K562 (cell line): Measurements from ENCODE around the gene BACH1. TPM values are rescaled to one million over a fixed set of nuclear protein-coding genes. Genes with fewer than 3 reads are reported as not detected.

Experiments used
- ATAC-seq: fragments of 200-7000 bp; cut with Tn5 transposase; 3 replicates; pipeline ENCODE4 v1.9.1; 2020; ENCODE audit warnings: moderate library complexity
- BruUV-seq: library from RNA; stranded (reverse); fragments of 400-500 nt; replicated peaks from 2 replicates; lab custom pipeline; 2021; lab: Mats Ljungman, UMichigan
- CTCF ChIA-PET: fragments of 300-600 bp; formaldehyde crosslinking; extraction: SDS; loops from one replicate; lab custom pipeline; 2021; ENCODE audit warnings: low intra/inter-chr PET ratio; lab: Yijun Ruan, JAX
- POLR2A ChIA-PET: fragments of 300-600, 350-650 bp; sonication (Branson Sonifier 250); formaldehyde crosslinking; extraction: SDS; loops from one replicate; lab custom pipeline; 2021; ENCODE audit warnings: antibody characterized with exemption, inconsistent platforms; lab: Yijun Ruan, JAX
- DNase-seq, 4 experiments: peaks; one replicate each; pipeline versions ENCODE4 v3.0.0 to v3.0.0-alpha.2; 2011 to 2018; ENCODE audit warnings: low spot score in 3 of 4, mixed read lengths in 3 of 4; ENCODE audit errors: extremely low read depth in 1 of 4
- FAIRE-seq: peaks from 2 replicates; lab custom pipeline; 2011; peaks lifted over from hg19 to GRCh38; lab: Jason Lieb, UNC
- H2AFZ ChIP-seq: 2 replicates; pipeline ENCODE4 v1.6.0; 2011; ENCODE audit warnings: low read depth, low read length, control low read depth, inconsistent platforms
- H3K27ac ChIP-seq: fragments of 200-600 bp; 3 replicates; pipeline ENCODE4 v1.8.0; 2011; ENCODE audit warnings: low read depth, mild to moderate bottlenecking, control low read depth, inconsistent platforms, low read length, moderate library complexity, mixed read lengths; ENCODE audit errors: extremely low read depth
- H3K27me3 ChIP-seq, 2 experiments: fragments of 300-600 bp in 1 of 2; 2 replicates in 1 of 2; 3 replicates in 1 of 2; pipeline versions ENCODE4 v1.6.0 to v1.8.0; 2011; ENCODE audit warnings: inconsistent platforms in 2 of 2, low read length in 2 of 2, mild to moderate bottlenecking in 1 of 2, mixed read lengths in 1 of 2, moderate library complexity in 1 of 2; ENCODE audit not compliant: control insufficient read depth in 2 of 2, insufficient read depth in 2 of 2
- H3K36me3 ChIP-seq: fragments of 300-600 bp; 3 replicates; pipeline ENCODE4 v1.8.0; 2011; ENCODE audit warnings: mild to moderate bottlenecking, low read length, inconsistent platforms; ENCODE audit not compliant: control insufficient read depth, insufficient read depth
- H3K4me1 ChIP-seq, 2 experiments: fragments of 200-600 bp in 1 of 2; replicated peaks in 1 of 2; 2 replicates in 1 of 2; 3 replicates in 1 of 2; pipeline versions ENCODE4 v1.5.1 to v1.8.0; 2011; ENCODE audit warnings: inconsistent platforms in 2 of 2, low read length in 2 of 2, mild to moderate bottlenecking in 1 of 2, mixed read lengths in 1 of 2, moderate library complexity in 1 of 2; ENCODE audit not compliant: control insufficient read depth in 2 of 2, insufficient read depth in 2 of 2
- H3K4me2 ChIP-seq: 2 replicates; pipeline ENCODE4 v1.6.1; 2011; ENCODE audit warnings: low read length, control low read depth, inconsistent platforms, mixed read lengths; ENCODE audit not compliant: insufficient read depth
- H3K4me3 ChIP-seq: fragments of 200-600 bp; sonication (generic), shearing (Covaris generic); 2 replicates; pipeline ENCODE4 v1.5.1; 2016; ENCODE audit warnings: control low read depth, inconsistent platforms
- H3K79me2 ChIP-seq: fragments of 200-600 bp; 3 replicates; pipeline ENCODE4 v1.8.0; 2011; ENCODE audit warnings: low read length, inconsistent platforms; ENCODE audit not compliant: control insufficient read depth, insufficient read depth
- H3K9ac ChIP-seq, 2 experiments: 2 replicates each; pipeline versions ENCODE4 v1.6.0 to v1.6.1; 2011; ENCODE audit warnings: low read depth in 2 of 2, low read length in 2 of 2, control low read depth in 1 of 2, inconsistent platforms in 1 of 2, mild to moderate bottlenecking in 1 of 2, mixed read lengths in 1 of 2; ENCODE audit not compliant: insufficient read depth in 1 of 2
- H3K9me1 ChIP-seq: one replicate; pipeline ENCODE4 v1.6.0; 2011; ENCODE audit warnings: inconsistent platforms, mild to moderate bottlenecking, low read length, moderate library complexity; ENCODE audit not compliant: control insufficient read depth, insufficient read depth
- H3K9me3 ChIP-seq: replicated peaks from 2 replicates; pipeline ENCODE4 v1.5.1; 2011; ENCODE audit warnings: low read depth, low read length, inconsistent platforms; ENCODE audit not compliant: control insufficient read depth, insufficient read depth
- H4K20me1 ChIP-seq: replicated peaks from 2 replicates; pipeline ENCODE4 v1.6.1; 2011; ENCODE audit warnings: low read length, inconsistent platforms, mixed read lengths; ENCODE audit not compliant: control insufficient read depth, insufficient read depth
- CREBBP ChIP-seq: IDR thresholded peaks from one replicate; pipeline ENCODE4 v1.6.1; 2012; ENCODE audit warnings: low read depth, mild to moderate bottlenecking, control low read depth, inconsistent platforms, low read length
- ELF1 ChIP-seq: fragments of 200-800 bp; sonication (Bioruptor generic); IDR thresholded peaks from 2 replicates; pipeline ENCODE4 v1.6.1; 2016; ENCODE audit warnings: missing genetic modification characterization, missing compliant biosample characterization
- ETS2 ChIP-seq: IDR thresholded peaks from 2 replicates; pipeline ENCODE4 v1.6.1; 2016; ENCODE audit warnings: borderline replicate concordance, missing genetic modification characterization, mild to moderate bottlenecking, moderate library complexity, missing compliant biosample characterization; ENCODE audit not compliant: poor library complexity, severe bottlenecking
- KAT8 ChIP-seq: fragments of 450-650 bp; IDR thresholded peaks from 2 replicates; pipeline ENCODE4 v1.6.1; 2016; ENCODE audit warnings: low read depth, mild to moderate bottlenecking
- NCOA2 ChIP-seq, 2 experiments: fragments of 450-650 bp; IDR thresholded peaks; 2 replicates each; pipeline ENCODE4 v1.6.1; 2018; ENCODE audit warnings: mild to moderate bottlenecking in 2 of 2, moderate library complexity in 1 of 2; ENCODE audit not compliant: partially characterized antibody in 2 of 2
- PHB2 ChIP-seq: fragments of 450-650 bp; IDR thresholded peaks from 2 replicates; pipeline ENCODE4 v1.6.1; 2017; ENCODE audit warnings: low read depth
- PTRF ChIP-seq: fragments of 450-650 bp; IDR thresholded peaks from 2 replicates; pipeline ENCODE4 v1.6.1; 2016; ENCODE audit warnings: mild to moderate bottlenecking, missing genetic modification characterization, missing compliant biosample characterization
- SMARCC2 ChIP-seq: fragments of 450-650 bp; IDR thresholded peaks from 2 replicates; pipeline ENCODE4 v1.6.1; 2017; ENCODE audit warnings: antibody characterized with exemption, moderate library complexity, mild to moderate bottlenecking, low read depth
- TOE1 ChIP-seq, 2 experiments: fragments of 450-650 bp in 1 of 2; sonication (generic) in 1 of 2; formaldehyde crosslinking in 1 of 2; IDR thresholded peaks; 2 replicates each; pipeline versions ENCODE4 v1.7.1 to v1.8.0; 2016 to 2022; ENCODE audit warnings: borderline replicate concordance in 2 of 2, mild to moderate bottlenecking in 2 of 2, antibody characterized with exemption in 1 of 2, inconsistent platforms in 1 of 2, low read depth in 1 of 2, missing genetic modification reagents in 1 of 2, moderate library complexity in 1 of 2
- ZNF23 ChIP-seq: fragments of 250-450 bp; sonication (Bioruptor Pico); IDR thresholded peaks from 2 replicates; pipeline ENCODE4 v1.4.0; 2020; ENCODE audit warnings: mild to moderate bottlenecking
- ZNF586 ChIP-seq: fragments of 450-650 bp; formaldehyde crosslinking; conservative IDR thresholded peaks from 2 replicates; pipeline ENCODE4 v1.4.0; 2020; ENCODE audit warnings: mild to moderate bottlenecking, moderate library complexity
- ZNF778 ChIP-seq: fragments of 450-650 bp; formaldehyde crosslinking; IDR thresholded peaks from 2 replicates; pipeline ENCODE4 v1.4.0; 2020; ENCODE audit warnings: mild to moderate bottlenecking, moderate library complexity
- WGBS: fragments of 100-300 bp; shearing (Covaris generic); methylation state at CpG from one replicate; pipeline ENCODE4 v1.1.6; 2016; ENCODE audit warnings: low coverage, mixed read lengths; ENCODE audit not compliant: insufficient coverage; ENCODE audit errors: missing lambda C conversion rate; 5-methylcytosine and 5-hydroxymethylcytosine counted together
- in situ Hi-C: fragments of 300-500 bp; cut with MboI; formaldehyde crosslinking; loops from 4 replicates; pipeline ENCODE4 v1.15.0; 2018; ENCODE audit warnings: inconsistent platforms, mixed read lengths
- intact Hi-C: fragments of 100-400 bp; cut with micrococcal nuclease; formaldehyde crosslinking; loops from 2 replicates; pipeline ENCODE4 v1.14.2; 2022
- polyA plus RNA-seq, 8 experiments: library from polyadenylated mRNA; depleted of rRNA in 4 of 8; stranded (reverse) in 5 of 8; unstranded in 3 of 8; fragments of >200 nt; fragmentation: Nextera tagmentation in 2 of 8; fragmentation: Illumina TruSeq in 1 of 8; extraction: Ambion mirVana in 2 of 8; extraction: Trizol in 1 of 8; gene quantifications; 2 replicates each; pipeline versions ENCODE4 v1.2.1 to v1.2.3, GENCODE V29; 2011 to 2014; ENCODE audit warnings: inconsistent platforms in 1 of 8, missing spikeins in 1 of 8
- total RNA-seq, 7 experiments: library from RNA; depleted of rRNA in 6 of 7; stranded (reverse); fragments of >200 nt in 6 of 7; fragmentation: Illumina TruSeq in 2 of 7; extraction: Trizol in 2 of 7; gene quantifications; 2 replicates each; pipeline versions ENCODE4 v1.2.1 to v1.2.3, GENCODE V29; 2011 to 2021; ENCODE audit warnings: low replicate concordance in 1 of 7
- TF ChIP-seq, protein P1 (sequence below): fragments of 250-450 bp; sonication (Bioruptor Pico); IDR thresholded peaks from 2 replicates; pipeline ENCODE4 v1.8.0; 2021; ENCODE audit warnings: moderate library complexity, mild to moderate bottlenecking, inconsistent platforms

BACH1 gene
- total and polyA plus RNA-seq, 9 of the 15 experiments (the other 6 are each of a cell fraction or from before 2014, with no cell fraction given), result 10.6 to 58.5 (median 28.6) TPM

DNA sequence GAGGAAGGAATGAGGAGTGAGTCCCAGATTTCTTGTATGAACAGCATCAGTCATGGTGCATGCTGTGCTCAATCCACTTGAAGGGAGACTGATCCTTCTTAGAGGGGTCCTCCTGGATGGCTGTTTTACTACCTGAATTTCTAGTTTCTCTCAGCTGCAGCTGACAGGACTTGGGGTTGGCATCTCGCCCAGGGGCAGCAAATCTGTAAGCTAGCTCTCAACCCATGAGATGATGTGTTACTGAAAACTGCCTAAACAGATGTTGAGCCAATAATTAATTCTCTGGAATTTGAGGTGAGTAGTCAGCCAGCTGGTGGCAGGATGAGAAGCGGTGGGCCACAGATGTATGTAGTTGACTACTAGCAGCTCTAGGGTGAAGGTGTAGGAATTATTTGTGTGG, 19.6 kb downstream of the BACH1 start:
- DNase-seq (no peak), FAIRE-seq (no peak), ATAC-seq (no peak)
- Histone ChIP-seq H4K20me1 (no peaks in the 10 kb centered on the region), H3K9ac (no peak overlapping the region), H3K27me3 (no peaks in the 10 kb centered on the region), H3K4me3 (no peak overlapping the region), H3K4me2 (no peak overlapping the region), H3K4me1 (peaks cover 8 to 53% of the 10 kb centered on the region in 2 experiments; a peak in 4 of 5 replicates), H3K36me3 (peaks cover 49% of the 10 kb centered on the region), H3K79me2 (peaks cover 100% of the 10 kb centered on the region), H3K9me1 (no peaks in the 10 kb centered on the region), H3K27ac (no peak overlapping the region), H2AFZ (no peak overlapping the region), H3K9me3 (peaks cover 23% of the 10 kb centered on the region)
- intact Hi-C loops, result no loop called here
- CTCF ChIA-PET, result no interaction called here
- in situ Hi-C loops, result no loop called here
- 88% methylated on average over 2 of the region's 2 CpGs for WGBS
- BruUV-seq, result no TSS peak
- POLR2A ChIA-PET, result interaction anchor here (0.6 to 11.6 kb wide), 9 partner anchors 10 to 245 kb away, joined by 3 to 220 read pairs (median 4); partner anchors contain the start of genes BACH1 and CCT8
- no peak for TF ChIP-seq ELF1
- no peak for TF ChIP-seq SMARCC2
- TF ChIP-seq PTRF, result no peak
- TF ChIP-seq KAT8, result no peak
- no peak for TF ChIP-seq ZNF23 (CRISPR knock-in tag)
- TF ChIP-seq, protein P1, sequence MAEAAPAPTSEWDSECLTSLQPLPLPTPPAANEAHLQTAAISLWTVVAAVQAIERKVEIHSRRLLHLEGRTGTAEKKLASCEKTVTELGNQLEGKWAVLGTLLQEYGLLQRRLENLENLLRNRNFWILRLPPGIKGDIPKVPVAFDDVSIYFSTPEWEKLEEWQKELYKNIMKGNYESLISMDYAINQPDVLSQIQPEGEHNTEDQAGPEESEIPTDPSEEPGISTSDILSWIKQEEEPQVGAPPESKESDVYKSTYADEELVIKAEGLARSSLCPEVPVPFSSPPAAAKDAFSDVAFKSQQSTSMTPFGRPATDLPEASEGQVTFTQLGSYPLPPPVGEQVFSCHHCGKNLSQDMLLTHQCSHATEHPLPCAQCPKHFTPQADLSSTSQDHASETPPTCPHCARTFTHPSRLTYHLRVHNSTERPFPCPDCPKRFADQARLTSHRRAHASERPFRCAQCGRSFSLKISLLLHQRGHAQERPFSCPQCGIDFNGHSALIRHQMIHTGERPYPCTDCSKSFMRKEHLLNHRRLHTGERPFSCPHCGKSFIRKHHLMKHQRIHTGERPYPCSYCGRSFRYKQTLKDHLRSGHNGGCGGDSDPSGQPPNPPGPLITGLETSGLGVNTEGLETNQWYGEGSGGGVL, result no peak
- TF ChIP-seq CREBBP, result no peak
- no peak for TF ChIP-seq TOE1 (IDR thresholded peaks at IDR 0.05; ENCODE audit: borderline replicate concordance)
- no peak for TF ChIP-seq TOE1 (CRISPR knock-in tag; IDR thresholded peaks at IDR 0.05; ENCODE audit: borderline replicate concordance, low read depth)
- no peak for TF ChIP-seq ETS2 (tag)
- TF ChIP-seq NCOA2 (IDR thresholded peaks at IDR 0.05; ENCODE audit: partially characterized antibody in 2 of 2), result no peak
- TF ChIP-seq ZNF586, result no peak
- TF ChIP-seq ZNF778 (CRISPR knock-in tag), result no peak
- no peak for TF ChIP-seq PHB2
